Measurements from ENCODE around the gene NDUFS4. TPM values are rescaled to one million over a fixed set of nuclear protein-coding genes. Genes with fewer than 3 reads are reported as not detected.

NDUFS4 gene
- total RNA-seq, 1 experiment from 2014 or later, result 112 TPM

DNA sequence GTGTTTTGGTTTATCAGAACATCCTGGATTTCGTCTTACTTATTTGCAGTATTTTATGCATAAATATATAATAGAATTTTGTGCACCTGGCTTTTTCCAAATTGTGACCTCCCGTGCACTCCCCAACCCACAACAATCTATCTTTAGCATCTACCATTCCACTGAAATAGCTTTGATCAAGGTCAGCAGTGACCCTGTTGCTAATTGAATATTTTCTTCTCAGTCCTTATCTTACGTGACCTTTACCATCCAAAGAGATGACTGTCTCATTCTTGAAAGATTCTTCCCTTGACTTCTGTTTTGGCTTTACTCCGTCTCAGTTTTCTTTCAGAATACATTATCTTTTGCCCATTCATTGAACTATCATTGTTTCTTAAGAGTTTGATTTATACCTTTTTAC lies 18.4 kb downstream of the NDUFS4 start:
- ChIA-PET CTCF (no interaction called here), POLR2A (ENCODE audit: low non-redundant PET) (no interaction called here)
- no peak for DNase-seq (ENCODE audit: low spot score)
- Histone ChIP-seq H3K4me3 (ENCODE audit: low read depth, low read length, poor library complexity, severe bottlenecking) (no peak overlapping the region), H3K36me3 (ENCODE audit: insufficient read depth, low read length, poor library complexity, severe bottlenecking) (no peaks in the 10 kb centered on the region), H3K27me3 (replicated peaks; ENCODE audit: insufficient read depth, low read depth, low read length, poor library complexity) (no peaks in the 10 kb centered on the region), H3K27ac (ENCODE audit: low read depth, low read length, poor library complexity, severe bottlenecking) (no peak overlapping the region), H3K4me1 (ENCODE audit: insufficient read depth, low read length, poor library complexity, severe bottlenecking) (no peaks in the 10 kb centered on the region), H3K9me3 (ENCODE audit: low read depth, low read length, poor library complexity, severe bottlenecking) (no peaks in the 10 kb centered on the region)
- BruUV-seq (replicated peaks), result no TSS peak
- TF ChIP-seq EZH2 (IDR thresholded peaks at IDR 0.05; ENCODE audit: borderline replicate concordance, low read depth, low read length, poor library complexity, severe bottlenecking), result no peak
- TF ChIP-seq CTCF (conservative IDR thresholded peaks at IDR 0.05; ENCODE audit: low read depth, low read length), result no peak
- intact Hi-C loops (cut with micrococcal nuclease; ENCODE audit: unreplicated experiment), result no loop called here

DNA sequence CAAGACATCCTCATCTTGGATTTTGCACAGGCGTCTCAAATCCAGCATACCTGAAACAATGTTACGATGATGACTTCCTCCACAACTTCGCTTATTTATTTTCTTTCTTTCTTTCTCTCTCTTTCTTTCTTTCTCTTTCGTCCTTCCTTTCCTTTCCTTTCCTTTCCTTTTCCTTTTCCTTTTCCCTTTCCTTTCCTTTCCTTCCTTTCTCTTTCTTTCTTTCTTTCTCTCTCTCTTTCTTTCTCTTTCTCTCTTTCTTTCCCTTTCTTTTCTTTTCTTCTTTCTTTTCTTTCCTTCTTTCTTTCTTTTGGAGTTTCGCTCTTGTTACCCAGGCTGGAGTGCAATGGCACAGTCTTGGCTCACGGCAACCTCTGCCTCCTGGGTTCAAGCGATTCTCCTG lies 20.1 kb downstream of the NDUFS4 start:
- H3K27ac ChIP-seq (ENCODE audit: low read depth, low read length, poor library complexity, severe bottlenecking), result no peak overlapping the region
- no peak for DNase-seq (ENCODE audit: low spot score)
- no peaks in the 10 kb centered on the region for H3K9me3 ChIP-seq (ENCODE audit: low read depth, low read length, poor library complexity, severe bottlenecking)
- no peak overlapping the region for H3K4me3 ChIP-seq (ENCODE audit: low read depth, low read length, poor library complexity, severe bottlenecking)
- no peaks in the 10 kb centered on the region for H3K27me3 ChIP-seq (replicated peaks; ENCODE audit: insufficient read depth, low read depth, low read length, poor library complexity)
- ChIA-PET CTCF (no interaction called here), POLR2A (ENCODE audit: low non-redundant PET) (no interaction called here)
- intact Hi-C loops (cut with micrococcal nuclease; ENCODE audit: unreplicated experiment), result no loop called here
- no TSS peak for BruUV-seq (replicated peaks)
- TF ChIP-seq EZH2 (IDR thresholded peaks at IDR 0.05; ENCODE audit: borderline replicate concordance, low read depth, low read length, poor library complexity, severe bottlenecking), result no peak
- no peak for TF ChIP-seq CTCF (conservative IDR thresholded peaks at IDR 0.05; ENCODE audit: low read depth, low read length)
- no peaks in the 10 kb centered on the region for H3K4me1 ChIP-seq (ENCODE audit: insufficient read depth, low read length, poor library complexity, severe bottlenecking)
- no peaks in the 10 kb centered on the region for H3K36me3 ChIP-seq (ENCODE audit: insufficient read depth, low read length, poor library complexity, severe bottlenecking)

DNA sequence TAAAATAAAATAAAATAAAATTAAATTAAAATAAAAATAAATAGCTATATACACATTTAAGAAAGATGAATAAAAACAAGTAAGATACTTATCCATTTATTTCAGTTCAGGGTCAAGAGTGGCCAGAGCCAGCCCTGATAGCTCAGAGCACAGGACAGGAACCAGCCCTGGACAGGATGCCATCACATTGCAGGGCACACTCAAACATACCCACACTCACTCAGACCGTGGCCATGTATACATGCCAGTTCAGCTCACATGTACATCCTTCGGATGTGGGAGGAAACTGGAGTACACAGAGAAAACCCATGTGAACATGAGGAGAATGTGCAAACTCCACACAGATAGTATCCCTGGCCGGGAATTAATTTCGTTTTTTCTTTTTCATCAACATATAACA lies 21.8 kb downstream of the NDUFS4 start:
- intact Hi-C loops (cut with micrococcal nuclease; ENCODE audit: unreplicated experiment), result no loop called here
- no peaks in the 10 kb centered on the region for H3K4me1 ChIP-seq (ENCODE audit: insufficient read depth, low read length, poor library complexity, severe bottlenecking)
- BruUV-seq (replicated peaks), result no TSS peak
- H3K27ac ChIP-seq (ENCODE audit: low read depth, low read length, poor library complexity, severe bottlenecking), result no peak overlapping the region
- no peaks in the 10 kb centered on the region for H3K9me3 ChIP-seq (ENCODE audit: low read depth, low read length, poor library complexity, severe bottlenecking)
- TF ChIP-seq CTCF (conservative IDR thresholded peaks at IDR 0.05; ENCODE audit: low read depth, low read length) (no peak), EZH2 (IDR thresholded peaks at IDR 0.05; ENCODE audit: borderline replicate concordance, low read depth, low read length, poor library complexity, severe bottlenecking) (no peak)
- no peak overlapping the region for H3K4me3 ChIP-seq (ENCODE audit: low read depth, low read length, poor library complexity, severe bottlenecking)
- CTCF ChIA-PET, result no interaction called here
- H3K36me3 ChIP-seq (ENCODE audit: insufficient read depth, low read length, poor library complexity, severe bottlenecking), result no peaks in the 10 kb centered on the region
- DNase-seq (ENCODE audit: low spot score), result no peak
- POLR2A ChIA-PET (ENCODE audit: low non-redundant PET), result no interaction called here
- no peaks in the 10 kb centered on the region for H3K27me3 ChIP-seq (replicated peaks; ENCODE audit: insufficient read depth, low read depth, low read length, poor library complexity)

Data from A673 (cell line).